GM21737 (cell line): Measurements from ENCODE around the gene CORO1A.
A peak's percentile ranks its signal among the peaks of the same experiment; 100 is the strongest.
"Not testable (repeated sequence)": the region's sequence is repeated elsewhere in the genome, so short reads cannot be mapped to it uniquely, and the experiment has no call there.

Source experiments
- ATAC-seq: cut with Tn5 transposase; IDR thresholded peaks from one replicate; pipeline ENCODE4 v1.9.1; 2021; ENCODE audit warnings: mild to moderate bottlenecking, moderate library complexity; ENCODE audit not compliant: unreplicated experiment

Gene CORO1A

GRCh38 chr16:30169416-30169815 is 14.0 kb upstream of the CORO1A start:
- ATAC-seq = not testable (repeated sequence)

DNA sequence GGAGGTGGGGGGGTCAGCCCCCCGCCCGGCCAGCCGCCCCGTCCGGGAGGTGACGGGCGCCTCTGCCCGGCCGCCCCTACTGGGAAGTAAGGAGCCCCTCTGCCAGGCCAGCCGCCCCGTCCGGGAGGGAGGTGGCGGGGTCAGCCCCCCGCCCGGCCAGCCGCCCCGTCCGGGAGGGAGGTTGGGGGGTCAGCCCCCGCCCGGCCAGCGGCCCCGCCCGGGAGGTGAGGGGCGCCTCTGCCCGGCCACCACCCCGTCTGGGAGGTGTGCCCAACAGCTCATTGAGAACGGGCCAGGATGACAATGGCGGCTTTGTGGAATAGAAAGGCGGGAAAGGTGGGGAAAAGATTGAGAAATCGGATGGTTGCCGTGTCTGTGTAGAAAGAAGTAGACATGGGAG is 13.3 kb upstream of the CORO1A start:
- not testable (repeated sequence) for ATAC-seq

GRCh38 chr16:30173054-30173453 is 10.3 kb upstream of the CORO1A start:
- no peak for ATAC-seq

GRCh38 chr16:30176876-30177275 is 6.5 kb upstream of the CORO1A start:
- not testable (repeated sequence) for ATAC-seq

GRCh38 chr16:30179195-30179594 is 4.2 kb upstream of the CORO1A start:
- no peak for ATAC-seq

DNA sequence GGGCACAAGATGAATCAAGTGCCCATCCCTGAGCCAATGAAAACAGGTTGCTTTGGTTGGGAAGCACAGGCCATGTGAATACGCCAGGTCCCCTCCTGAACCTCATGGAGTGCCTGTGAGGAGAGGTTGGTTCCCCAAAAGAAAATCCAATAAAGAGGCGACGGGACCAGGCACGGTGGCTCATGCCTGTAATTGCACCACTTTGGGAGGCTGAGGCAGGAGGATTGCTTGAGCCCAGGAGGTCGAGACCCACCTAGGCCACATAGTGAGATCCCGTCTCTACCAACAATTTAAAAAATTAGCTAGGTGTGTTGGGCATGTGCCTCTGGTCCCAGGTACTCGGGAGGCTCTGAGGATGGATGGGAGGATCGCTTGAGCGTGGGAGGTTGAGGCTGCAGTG is 3.5 kb upstream of the CORO1A start:
- no peak for ATAC-seq

DNA sequence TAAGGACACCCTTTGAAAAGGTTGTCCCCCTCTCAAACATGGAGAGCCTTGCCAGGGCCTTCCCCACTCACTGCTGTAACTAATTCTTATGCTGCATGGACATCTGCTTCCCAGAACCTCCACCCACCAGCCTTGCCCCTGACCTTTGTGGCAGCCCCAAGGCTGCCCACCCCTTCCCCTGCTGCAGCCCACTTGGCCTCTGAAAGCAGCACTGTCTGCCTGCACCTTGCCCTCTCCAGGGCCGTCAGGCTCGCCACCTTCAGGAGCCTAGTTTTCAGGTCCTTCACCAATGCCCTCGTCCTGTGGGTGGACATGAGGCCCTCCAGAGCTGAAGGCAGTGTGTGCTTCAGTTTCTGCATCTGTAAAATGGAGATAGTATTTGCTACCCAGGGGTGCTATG is 2.7 kb upstream of the CORO1A start:
- no peak for ATAC-seq

DNA sequence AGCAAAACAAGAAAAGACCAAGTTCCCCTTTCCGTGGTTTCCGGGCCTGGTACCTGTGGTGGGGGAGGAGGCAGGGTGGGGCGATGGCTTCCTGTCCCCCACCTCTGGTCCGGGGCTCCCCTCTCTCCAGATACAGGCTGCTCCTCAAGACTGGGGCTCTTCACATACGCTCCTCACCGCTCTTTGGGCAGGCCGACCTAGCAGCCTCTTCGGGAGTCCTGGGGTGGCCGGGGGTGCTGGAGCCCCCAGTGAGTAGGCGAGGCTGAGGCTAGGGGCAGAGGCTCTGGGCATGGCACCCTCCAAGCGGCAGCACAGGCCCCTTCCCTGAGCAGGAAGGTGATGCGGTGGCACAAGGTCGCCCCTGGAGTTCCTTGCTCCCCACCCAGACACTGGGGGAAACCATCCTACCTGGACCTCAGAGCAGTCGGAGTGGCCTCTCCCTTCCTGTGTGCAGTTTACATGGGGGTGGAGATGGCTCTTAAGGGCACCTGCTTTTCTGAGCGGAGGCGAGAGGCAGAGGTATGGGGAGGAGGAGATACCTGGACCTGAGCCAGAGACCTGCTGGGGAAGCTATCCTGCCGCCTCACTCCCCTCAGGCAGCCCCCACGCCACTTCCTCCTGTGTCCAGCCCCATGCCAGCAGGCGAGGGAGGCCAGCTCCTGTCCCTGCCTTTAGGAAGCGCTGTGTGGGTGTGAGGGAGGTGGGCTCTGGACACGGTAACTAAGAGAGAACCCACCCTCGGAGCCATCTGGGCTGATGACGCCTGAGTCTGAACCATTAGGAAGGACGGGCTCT is 891 bp downstream of the CORO1A start:
- peak; percentile 0 for ATAC-seq

DNA sequence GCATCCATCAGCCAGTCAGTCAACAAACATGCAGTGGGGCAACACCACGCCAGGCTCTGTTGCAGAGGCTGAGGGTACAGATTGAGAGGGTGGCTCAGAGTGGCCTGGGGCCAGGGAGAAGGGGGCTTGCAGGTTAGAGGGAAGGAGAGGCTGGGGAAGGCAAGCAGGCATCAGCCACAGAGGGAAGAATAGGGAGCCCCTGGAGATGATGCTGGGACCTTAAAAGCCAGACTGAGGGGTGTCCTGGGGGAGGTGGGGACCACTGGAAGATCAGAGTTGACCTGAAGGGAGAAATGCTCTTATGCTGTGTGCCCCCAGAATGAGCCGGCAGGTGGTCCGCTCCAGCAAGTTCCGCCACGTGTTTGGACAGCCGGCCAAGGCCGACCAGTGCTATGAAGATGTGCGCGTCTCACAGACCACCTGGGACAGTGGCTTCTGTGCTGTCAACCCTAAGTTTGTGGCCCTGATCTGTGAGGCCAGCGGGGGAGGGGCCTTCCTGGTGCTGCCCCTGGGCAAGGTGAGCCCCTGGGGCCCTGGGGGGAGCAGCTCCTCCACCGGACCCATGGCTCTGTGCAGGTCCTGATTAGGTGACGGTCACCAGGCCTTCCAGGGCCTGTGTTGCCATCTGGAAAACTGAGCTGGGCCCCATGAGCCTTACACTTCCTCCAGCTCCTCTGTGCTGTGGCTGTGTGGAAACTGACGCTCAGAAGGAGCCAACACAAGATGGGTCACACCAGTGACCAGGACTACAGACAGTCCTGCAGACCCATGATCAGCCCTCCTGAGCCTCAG is 1.7 kb downstream of the CORO1A start:
- peak; percentile 1 for ATAC-seq

DNA sequence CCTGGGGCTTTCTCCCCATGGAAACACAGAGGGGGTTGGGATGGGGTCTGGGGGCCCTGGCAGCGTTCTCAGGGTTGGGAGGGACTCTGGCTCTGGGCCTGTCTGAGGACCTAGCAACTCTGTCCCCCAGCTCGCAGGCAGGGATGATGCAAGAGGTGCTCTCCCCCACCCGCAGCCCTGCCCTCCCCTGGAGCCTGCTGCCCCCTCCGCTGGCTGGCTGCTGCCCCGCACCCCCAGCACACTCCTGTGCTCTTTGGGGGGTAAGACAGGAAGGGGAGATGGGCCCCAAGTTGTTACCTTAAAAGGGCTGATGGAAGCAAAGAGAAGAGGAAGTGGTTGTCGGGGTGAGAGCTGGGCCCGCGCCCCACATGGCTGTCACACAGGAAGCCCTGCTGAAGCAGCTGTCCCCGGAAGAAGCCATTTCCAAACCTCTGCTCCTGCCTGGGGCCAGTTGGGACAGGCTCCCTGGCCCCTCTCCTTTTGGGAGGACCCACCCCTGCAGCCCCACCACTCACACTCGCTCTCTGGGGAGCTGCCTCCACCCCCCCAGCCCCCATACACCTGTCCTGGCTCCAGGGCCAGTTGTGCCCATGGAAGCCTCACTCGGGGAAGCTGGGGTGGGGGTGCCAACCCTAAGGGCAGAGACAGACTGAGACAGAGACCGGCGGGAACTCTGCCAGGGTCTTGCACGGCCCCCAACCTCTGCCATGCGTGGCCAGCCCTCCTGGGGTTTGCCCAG is 2.5 kb downstream of the CORO1A start:
- peak; percentile 22 for ATAC-seq

GRCh38 chr16:30186444-30186781 is 3.0 kb downstream of the CORO1A start:
- no peak for ATAC-seq

- no peak for ATAC-seq
Observed at GRCh38 chr16:30186782-30187555, 3.6 kb downstream of the CORO1A start.

GRCh38 chr16:30187556-30187865 is 4.1 kb downstream of the CORO1A start:
- no peak for ATAC-seq

GRCh38 chr16:30187971-30188561 is 4.7 kb downstream of the CORO1A start:
- ATAC-seq = no peak

- ATAC-seq = not testable (repeated sequence)
Observed at GRCh38 chr16:30191158-30191557, 7.8 kb downstream of the CORO1A start.

GRCh38 chr16:30193098-30193497 is 9.7 kb downstream of the CORO1A start:
- peak; percentile 13 for ATAC-seq

DNA sequence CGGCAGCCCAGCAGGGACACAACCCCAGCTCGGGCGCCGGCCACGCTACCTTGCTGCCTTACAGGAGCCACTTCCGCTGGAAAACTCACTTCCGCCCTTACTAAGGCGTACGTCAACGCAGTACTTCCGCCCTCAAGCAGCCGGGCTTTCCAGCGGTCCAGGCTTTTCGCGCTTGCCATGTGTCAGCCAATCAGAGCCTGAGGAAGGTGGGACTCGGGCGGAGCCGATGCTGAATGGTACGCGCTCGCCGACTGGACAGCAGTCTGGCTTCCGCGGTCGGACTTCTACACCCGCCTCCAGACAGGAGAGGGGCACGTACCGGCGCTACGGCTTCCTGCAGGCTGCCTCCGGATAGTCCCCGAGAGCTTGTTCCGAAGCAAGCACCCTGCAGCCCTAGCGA is 10.2 kb downstream of the CORO1A start, which contains the start of the genes BOLA2B and SLX1A:
Gene BOLA2B, minus strand, starts transcription at position 52 of the 400 bp plus-strand sequence. CDS start 71 bp downstream, outside the sequence.
Gene SLX1A, plus strand, starts transcription at position 261 of the 400 bp plus-strand sequence. CDS start 210 bp downstream, outside the sequence.
- peak; percentile 78 for ATAC-seq

DNA sequence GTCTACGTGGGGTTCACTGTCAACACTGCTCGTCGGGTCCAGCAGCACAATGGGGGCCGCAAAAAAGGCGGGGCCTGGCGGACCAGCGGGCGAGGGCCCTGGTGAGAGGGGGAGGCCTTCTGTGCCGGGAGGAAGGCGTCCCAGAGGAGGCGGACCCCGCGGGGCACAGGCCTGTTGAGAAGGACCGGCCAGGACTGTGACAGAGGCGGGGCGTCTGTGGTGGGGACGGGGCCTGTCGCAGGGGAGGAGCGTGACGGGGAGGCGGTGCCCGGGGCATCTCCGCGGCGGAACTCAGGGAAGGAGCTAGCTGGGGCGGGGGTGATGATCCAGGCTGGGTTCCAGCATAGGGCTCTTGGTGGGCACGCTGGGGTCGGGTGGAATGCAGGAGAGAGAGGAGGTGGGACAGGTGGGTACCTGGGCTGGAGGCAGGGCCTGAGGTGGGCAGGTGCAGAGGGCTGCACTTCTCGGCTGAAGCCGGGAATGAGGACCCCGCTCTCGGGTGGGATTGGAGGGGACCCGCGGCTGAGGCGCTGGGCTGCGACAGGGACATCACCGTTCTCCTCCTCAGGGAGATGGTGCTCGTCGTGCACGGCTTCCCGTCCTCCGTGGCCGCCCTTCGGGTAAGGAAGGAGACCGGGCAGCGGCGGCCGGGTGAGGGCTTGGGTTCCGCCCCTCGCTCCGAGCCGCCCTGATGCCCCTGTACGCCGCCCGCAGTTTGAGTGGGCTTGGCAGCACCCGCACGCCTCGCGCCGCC is 10.9 kb downstream of the CORO1A start:
- ATAC-seq = peak; percentile 55

GRCh38 chr16:30197001-30197400 is 13.6 kb downstream of the CORO1A start:
- ATAC-seq = not testable (repeated sequence)

- ATAC-seq = not testable (repeated sequence)
Observed at GRCh38 chr16:30199049-30199448, 15.6 kb downstream of the CORO1A start, which contains the start of gene SULT1A3. TSS of gene SULT1A3 (plus strand) at chr16:30199255. CDS start at chr16:30200729, 1,474 bp downstream.
